GM23338 (cell line): ENCODE data around the gene LMX1B. TPM values are rescaled to one million over a fixed set of nuclear protein-coding genes. Genes with fewer than 3 reads are reported as not detected.

Source experiments
- ATAC-seq: fragments of 200-7000 bp; cut with Tn5 transposase; 3 replicates; pipeline ENCODE4 v1.9.1; 2020
- DNase-seq: peaks from one replicate; pipeline ENCODE4 v3.0.0-alpha.2; 2015; ENCODE audit warnings: low spot score
- H2AFZ ChIP-seq: fragments of 200-600 bp; sonication (generic); 2 replicates; pipeline ENCODE4 v1.8.0; 2016; ENCODE audit warnings: antibody characterized with exemption, mild to moderate bottlenecking, moderate library complexity
- H3F3A ChIP-seq: fragments of 200-600 bp; sonication (generic); replicated peaks from 2 replicates; pipeline ENCODE4 v1.8.0; 2017; ENCODE audit warnings: antibody characterized with exemption, mixed run types, low read depth
- H3K27ac ChIP-seq: fragments of 200-600 bp; sonication (generic); 2 replicates; pipeline ENCODE4 v1.6.1; 2016; ENCODE audit warnings: low read depth
- H3K27me3 ChIP-seq: fragments of 200-600 bp; sonication (generic); 2 replicates; pipeline ENCODE4 v1.8.0; 2016; ENCODE audit warnings: mild to moderate bottlenecking, mixed run types, moderate library complexity; ENCODE audit not compliant: insufficient read depth
- H3K36me3 ChIP-seq: fragments of 200-600 bp; sonication (generic); 2 replicates; pipeline ENCODE4 v1.8.0; 2016; ENCODE audit warnings: mild to moderate bottlenecking; ENCODE audit not compliant: insufficient read depth
- H3K4me1 ChIP-seq: fragments of 200-600 bp; sonication (generic); 2 replicates; pipeline ENCODE4 v1.8.0; 2016; ENCODE audit warnings: mild to moderate bottlenecking, moderate library complexity; ENCODE audit not compliant: insufficient read depth
- H3K4me2 ChIP-seq: fragments of 200-600 bp; sonication (generic); 2 replicates; pipeline ENCODE4 v1.7.1; 2017; ENCODE audit warnings: mixed run types
- H3K4me3 ChIP-seq: fragments of 200-600 bp; sonication (generic); 2 replicates; pipeline ENCODE4 v1.6.1; 2016; ENCODE audit warnings: mixed run types
- H3K79me2 ChIP-seq: fragments of 200-600 bp; sonication (generic); replicated peaks from 2 replicates; pipeline ENCODE4 v1.8.0; 2017; ENCODE audit warnings: mild to moderate bottlenecking; ENCODE audit not compliant: insufficient read depth
- H3K9me2 ChIP-seq: fragments of 200-600 bp; sonication (generic); 2 replicates; pipeline ENCODE4 v1.8.0; 2017; ENCODE audit not compliant: insufficient read depth
- H4K20me1 ChIP-seq: fragments of 200-600 bp; sonication (generic); replicated peaks from 2 replicates; pipeline ENCODE4 v1.8.0; 2017; ENCODE audit warnings: mild to moderate bottlenecking; ENCODE audit not compliant: insufficient read depth
- H3K27ac Mint-ChIP-seq: 2 replicates; pipeline ENCODE4 v1.8.0; 2020; ENCODE audit warnings: inconsistent platforms, mild to moderate bottlenecking, moderate library complexity, mixed read lengths
- H3K27me3 Mint-ChIP-seq: 3 replicates; pipeline ENCODE4 v1.8.0; 2022; ENCODE audit warnings: low read depth, mild to moderate bottlenecking, moderate library complexity, mixed read lengths, inconsistent platforms; ENCODE audit not compliant: insufficient read depth, poor library complexity
- H3K36me3 Mint-ChIP-seq: 3 replicates; pipeline ENCODE4 v1.8.0; 2021; ENCODE audit warnings: low read depth, mild to moderate bottlenecking, inconsistent platforms, moderate library complexity, mixed read lengths
- H3K4me1 Mint-ChIP-seq: 3 replicates; pipeline ENCODE4 v1.8.0; 2020; ENCODE audit warnings: mild to moderate bottlenecking, inconsistent platforms, mixed read lengths
- H3K4me3 Mint-ChIP-seq: 3 replicates; pipeline ENCODE4 v1.8.0; 2021; ENCODE audit warnings: moderate library complexity, mild to moderate bottlenecking, inconsistent platforms, mixed read lengths
- H3K9me3 Mint-ChIP-seq: 3 replicates; pipeline ENCODE4 v1.8.0; 2020; ENCODE audit warnings: moderate library complexity, mild to moderate bottlenecking, inconsistent platforms, mixed read lengths
- CREB1 ChIP-seq: fragments of 250-450 bp; sonication (Bioruptor Pico); IDR thresholded peaks from 2 replicates; pipeline ENCODE4 v1.5.0; 2020; ENCODE audit warnings: low read depth, mild to moderate bottlenecking, moderate library complexity
- EZH2 ChIP-seq: fragments of 200-600 bp; sonication (generic); IDR thresholded peaks from one replicate; pipeline ENCODE4 v1.8.0; 2017; ENCODE audit warnings: antibody characterized with exemption, mild to moderate bottlenecking, low read depth; ENCODE audit not compliant: unreplicated experiment
- EZH2phosphoT487 ChIP-seq: fragments of 200-600 bp; sonication (generic); IDR thresholded peaks from one replicate; pipeline ENCODE4 v1.8.1; 2018; ENCODE audit warnings: antibody characterized with exemption; ENCODE audit not compliant: unreplicated experiment
- JUNB ChIP-seq: IDR thresholded peaks from one replicate; pipeline ENCODE4 v1.6.1; 2016; ENCODE audit warnings: antibody characterized with exemption; ENCODE audit not compliant: unreplicated experiment
- NANOG ChIP-seq: IDR thresholded peaks from 2 replicates; pipeline ENCODE4 v1.6.1; 2016; ENCODE audit warnings: antibody characterized with exemption, borderline replicate concordance
- POLR2AphosphoS5 ChIP-seq: IDR thresholded peaks from 2 replicates; pipeline ENCODE4 v1.6.1; 2016; ENCODE audit warnings: antibody characterized with exemption, low read depth
- STAT1 ChIP-seq: IDR thresholded peaks from one replicate; pipeline ENCODE4 v1.6.1; 2016; ENCODE audit warnings: antibody characterized with exemption; ENCODE audit not compliant: unreplicated experiment
- ZNF114 ChIP-seq: fragments of 250-450 bp; sonication (Bioruptor Pico); IDR thresholded peaks from 2 replicates; pipeline ENCODE4 v1.5.0; 2020; ENCODE audit warnings: mild to moderate bottlenecking, moderate library complexity
- ZNF331 ChIP-seq: fragments of 250-450 bp; sonication (Bioruptor Pico); IDR thresholded peaks from 2 replicates; pipeline ENCODE4 v1.5.0; 2020; ENCODE audit warnings: low read depth, mild to moderate bottlenecking, moderate library complexity
- polyA plus RNA-seq: library from polyadenylated mRNA; unstranded; fragments of >200 nt; fragmentation: Nextera tagmentation; extraction: Ambion mirVana; gene quantifications from 2 replicates; pipeline ENCODE4 v1.2.1, GENCODE V29; 2016
- total RNA-seq: library from RNA; depleted of rRNA; stranded (reverse); fragments of >200 nt; shearing (Covaris generic); gene quantifications from 2 replicates; pipeline ENCODE4 v1.2.3, GENCODE V29; 2014
- TF ChIP-seq, protein P1 (sequence below): IDR thresholded peaks from 2 replicates; pipeline ENCODE4 v1.6.1; 2016; ENCODE audit warnings: antibody characterized with exemption
- TF ChIP-seq, protein P2 (sequence below): IDR thresholded peaks from one replicate; pipeline ENCODE4 v1.6.1; 2018; ENCODE audit warnings: antibody characterized with exemption; ENCODE audit not compliant: unreplicated experiment
- TF ChIP-seq, protein P3 (sequence below), 2 experiments: fragments of 200-600 bp in 1 of 2; sonication (generic) in 1 of 2; conservative IDR thresholded peaks; 2 replicates each; pipeline versions ENCODE4 v1.5.1 to v1.6.1; 2016 to 2017; ENCODE audit warnings: antibody characterized with exemption in 2 of 2, low read depth in 2 of 2, mild to moderate bottlenecking in 2 of 2, moderate library complexity in 1 of 2
- TF ChIP-seq, protein P4 (sequence below): fragments of 250-450 bp; sonication (Bioruptor Pico); IDR thresholded peaks from 2 replicates; pipeline ENCODE4 v1.5.0; 2020; ENCODE audit warnings: mild to moderate bottlenecking, moderate library complexity

Gene LMX1B
- total and polyA plus RNA-seq, 2 experiments from 2014 or later, result 0.08 to 0.21 TPM

DNA sequence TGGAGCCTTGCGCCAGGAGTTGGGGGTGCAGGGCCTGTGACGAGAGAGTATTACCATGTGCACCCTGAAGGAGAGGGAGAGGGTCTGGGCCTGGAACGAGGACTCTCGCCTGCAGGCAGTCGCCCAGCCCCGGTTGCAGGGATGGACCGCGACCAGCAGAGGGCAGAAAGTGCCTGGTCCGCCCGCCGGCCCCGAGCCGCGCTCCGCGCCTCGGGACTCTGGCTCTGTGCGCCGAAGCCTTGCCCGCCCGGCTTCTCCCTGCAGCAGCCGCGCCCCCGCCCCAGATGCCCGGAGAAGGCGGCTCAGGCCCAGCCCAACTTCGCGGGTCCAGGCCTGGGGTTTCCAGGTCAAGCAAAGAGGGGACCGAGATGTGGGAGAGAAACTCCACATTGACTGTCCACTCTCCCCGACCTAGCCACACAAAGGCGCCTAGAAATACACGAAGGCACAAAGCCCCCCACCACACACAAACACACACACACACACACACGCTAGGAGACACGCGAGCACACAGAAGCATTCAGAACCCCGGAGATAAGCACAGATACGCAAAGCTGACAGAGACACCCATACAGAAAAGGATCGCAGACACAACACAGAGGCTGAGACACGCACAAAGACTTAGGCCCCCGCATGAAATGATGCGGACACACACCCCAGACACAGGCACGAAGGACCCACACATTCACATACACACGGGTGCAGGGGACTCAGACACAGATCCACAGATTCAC lies 2.0 kb upstream of the LMX1B start:
- TF ChIP-seq, protein P1, sequence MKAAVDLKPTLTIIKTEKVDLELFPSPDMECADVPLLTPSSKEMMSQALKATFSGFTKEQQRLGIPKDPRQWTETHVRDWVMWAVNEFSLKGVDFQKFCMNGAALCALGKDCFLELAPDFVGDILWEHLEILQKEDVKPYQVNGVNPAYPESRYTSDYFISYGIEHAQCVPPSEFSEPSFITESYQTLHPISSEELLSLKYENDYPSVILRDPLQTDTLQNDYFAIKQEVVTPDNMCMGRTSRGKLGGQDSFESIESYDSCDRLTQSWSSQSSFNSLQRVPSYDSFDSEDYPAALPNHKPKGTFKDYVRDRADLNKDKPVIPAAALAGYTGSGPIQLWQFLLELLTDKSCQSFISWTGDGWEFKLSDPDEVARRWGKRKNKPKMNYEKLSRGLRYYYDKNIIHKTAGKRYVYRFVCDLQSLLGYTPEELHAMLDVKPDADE, result no peak
- TF ChIP-seq, protein P2, sequence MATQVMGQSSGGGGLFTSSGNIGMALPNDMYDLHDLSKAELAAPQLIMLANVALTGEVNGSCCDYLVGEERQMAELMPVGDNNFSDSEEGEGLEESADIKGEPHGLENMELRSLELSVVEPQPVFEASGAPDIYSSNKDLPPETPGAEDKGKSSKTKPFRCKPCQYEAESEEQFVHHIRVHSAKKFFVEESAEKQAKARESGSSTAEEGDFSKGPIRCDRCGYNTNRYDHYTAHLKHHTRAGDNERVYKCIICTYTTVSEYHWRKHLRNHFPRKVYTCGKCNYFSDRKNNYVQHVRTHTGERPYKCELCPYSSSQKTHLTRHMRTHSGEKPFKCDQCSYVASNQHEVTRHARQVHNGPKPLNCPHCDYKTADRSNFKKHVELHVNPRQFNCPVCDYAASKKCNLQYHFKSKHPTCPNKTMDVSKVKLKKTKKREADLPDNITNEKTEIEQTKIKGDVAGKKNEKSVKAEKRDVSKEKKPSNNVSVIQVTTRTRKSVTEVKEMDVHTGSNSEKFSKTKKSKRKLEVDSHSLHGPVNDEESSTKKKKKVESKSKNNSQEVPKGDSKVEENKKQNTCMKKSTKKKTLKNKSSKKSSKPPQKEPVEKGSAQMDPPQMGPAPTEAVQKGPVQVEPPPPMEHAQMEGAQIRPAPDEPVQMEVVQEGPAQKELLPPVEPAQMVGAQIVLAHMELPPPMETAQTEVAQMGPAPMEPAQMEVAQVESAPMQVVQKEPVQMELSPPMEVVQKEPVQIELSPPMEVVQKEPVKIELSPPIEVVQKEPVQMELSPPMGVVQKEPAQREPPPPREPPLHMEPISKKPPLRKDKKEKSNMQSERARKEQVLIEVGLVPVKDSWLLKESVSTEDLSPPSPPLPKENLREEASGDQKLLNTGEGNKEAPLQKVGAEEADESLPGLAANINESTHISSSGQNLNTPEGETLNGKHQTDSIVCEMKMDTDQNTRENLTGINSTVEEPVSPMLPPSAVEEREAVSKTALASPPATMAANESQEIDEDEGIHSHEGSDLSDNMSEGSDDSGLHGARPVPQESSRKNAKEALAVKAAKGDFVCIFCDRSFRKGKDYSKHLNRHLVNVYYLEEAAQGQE, result no peak
- TF ChIP-seq POLR2AphosphoS5, result no peak
- TF ChIP-seq EZH2, result peak; percentile 98
- TF ChIP-seq, protein P3, sequence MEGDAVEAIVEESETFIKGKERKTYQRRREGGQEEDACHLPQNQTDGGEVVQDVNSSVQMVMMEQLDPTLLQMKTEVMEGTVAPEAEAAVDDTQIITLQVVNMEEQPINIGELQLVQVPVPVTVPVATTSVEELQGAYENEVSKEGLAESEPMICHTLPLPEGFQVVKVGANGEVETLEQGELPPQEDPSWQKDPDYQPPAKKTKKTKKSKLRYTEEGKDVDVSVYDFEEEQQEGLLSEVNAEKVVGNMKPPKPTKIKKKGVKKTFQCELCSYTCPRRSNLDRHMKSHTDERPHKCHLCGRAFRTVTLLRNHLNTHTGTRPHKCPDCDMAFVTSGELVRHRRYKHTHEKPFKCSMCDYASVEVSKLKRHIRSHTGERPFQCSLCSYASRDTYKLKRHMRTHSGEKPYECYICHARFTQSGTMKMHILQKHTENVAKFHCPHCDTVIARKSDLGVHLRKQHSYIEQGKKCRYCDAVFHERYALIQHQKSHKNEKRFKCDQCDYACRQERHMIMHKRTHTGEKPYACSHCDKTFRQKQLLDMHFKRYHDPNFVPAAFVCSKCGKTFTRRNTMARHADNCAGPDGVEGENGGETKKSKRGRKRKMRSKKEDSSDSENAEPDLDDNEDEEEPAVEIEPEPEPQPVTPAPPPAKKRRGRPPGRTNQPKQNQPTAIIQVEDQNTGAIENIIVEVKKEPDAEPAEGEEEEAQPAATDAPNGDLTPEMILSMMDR (conservative IDR thresholded peaks at IDR 0.05; ENCODE audit: low read depth in 2 of 2), result peak; percentile 51 to 80
- TF ChIP-seq CREB1, result peak; percentile 68; the same call in 1 of the 2 replicates
- TF ChIP-seq ZNF114 (CRISPR knock-in tag), result no peak
- TF ChIP-seq STAT1, result no peak
- TF ChIP-seq JUNB, result no peak
- TF ChIP-seq ZNF331 (CRISPR knock-in tag), result no peak
- TF ChIP-seq NANOG, result no peak
- peak; percentile 92 for TF ChIP-seq EZH2phosphoT487
- TF ChIP-seq, protein P4, sequence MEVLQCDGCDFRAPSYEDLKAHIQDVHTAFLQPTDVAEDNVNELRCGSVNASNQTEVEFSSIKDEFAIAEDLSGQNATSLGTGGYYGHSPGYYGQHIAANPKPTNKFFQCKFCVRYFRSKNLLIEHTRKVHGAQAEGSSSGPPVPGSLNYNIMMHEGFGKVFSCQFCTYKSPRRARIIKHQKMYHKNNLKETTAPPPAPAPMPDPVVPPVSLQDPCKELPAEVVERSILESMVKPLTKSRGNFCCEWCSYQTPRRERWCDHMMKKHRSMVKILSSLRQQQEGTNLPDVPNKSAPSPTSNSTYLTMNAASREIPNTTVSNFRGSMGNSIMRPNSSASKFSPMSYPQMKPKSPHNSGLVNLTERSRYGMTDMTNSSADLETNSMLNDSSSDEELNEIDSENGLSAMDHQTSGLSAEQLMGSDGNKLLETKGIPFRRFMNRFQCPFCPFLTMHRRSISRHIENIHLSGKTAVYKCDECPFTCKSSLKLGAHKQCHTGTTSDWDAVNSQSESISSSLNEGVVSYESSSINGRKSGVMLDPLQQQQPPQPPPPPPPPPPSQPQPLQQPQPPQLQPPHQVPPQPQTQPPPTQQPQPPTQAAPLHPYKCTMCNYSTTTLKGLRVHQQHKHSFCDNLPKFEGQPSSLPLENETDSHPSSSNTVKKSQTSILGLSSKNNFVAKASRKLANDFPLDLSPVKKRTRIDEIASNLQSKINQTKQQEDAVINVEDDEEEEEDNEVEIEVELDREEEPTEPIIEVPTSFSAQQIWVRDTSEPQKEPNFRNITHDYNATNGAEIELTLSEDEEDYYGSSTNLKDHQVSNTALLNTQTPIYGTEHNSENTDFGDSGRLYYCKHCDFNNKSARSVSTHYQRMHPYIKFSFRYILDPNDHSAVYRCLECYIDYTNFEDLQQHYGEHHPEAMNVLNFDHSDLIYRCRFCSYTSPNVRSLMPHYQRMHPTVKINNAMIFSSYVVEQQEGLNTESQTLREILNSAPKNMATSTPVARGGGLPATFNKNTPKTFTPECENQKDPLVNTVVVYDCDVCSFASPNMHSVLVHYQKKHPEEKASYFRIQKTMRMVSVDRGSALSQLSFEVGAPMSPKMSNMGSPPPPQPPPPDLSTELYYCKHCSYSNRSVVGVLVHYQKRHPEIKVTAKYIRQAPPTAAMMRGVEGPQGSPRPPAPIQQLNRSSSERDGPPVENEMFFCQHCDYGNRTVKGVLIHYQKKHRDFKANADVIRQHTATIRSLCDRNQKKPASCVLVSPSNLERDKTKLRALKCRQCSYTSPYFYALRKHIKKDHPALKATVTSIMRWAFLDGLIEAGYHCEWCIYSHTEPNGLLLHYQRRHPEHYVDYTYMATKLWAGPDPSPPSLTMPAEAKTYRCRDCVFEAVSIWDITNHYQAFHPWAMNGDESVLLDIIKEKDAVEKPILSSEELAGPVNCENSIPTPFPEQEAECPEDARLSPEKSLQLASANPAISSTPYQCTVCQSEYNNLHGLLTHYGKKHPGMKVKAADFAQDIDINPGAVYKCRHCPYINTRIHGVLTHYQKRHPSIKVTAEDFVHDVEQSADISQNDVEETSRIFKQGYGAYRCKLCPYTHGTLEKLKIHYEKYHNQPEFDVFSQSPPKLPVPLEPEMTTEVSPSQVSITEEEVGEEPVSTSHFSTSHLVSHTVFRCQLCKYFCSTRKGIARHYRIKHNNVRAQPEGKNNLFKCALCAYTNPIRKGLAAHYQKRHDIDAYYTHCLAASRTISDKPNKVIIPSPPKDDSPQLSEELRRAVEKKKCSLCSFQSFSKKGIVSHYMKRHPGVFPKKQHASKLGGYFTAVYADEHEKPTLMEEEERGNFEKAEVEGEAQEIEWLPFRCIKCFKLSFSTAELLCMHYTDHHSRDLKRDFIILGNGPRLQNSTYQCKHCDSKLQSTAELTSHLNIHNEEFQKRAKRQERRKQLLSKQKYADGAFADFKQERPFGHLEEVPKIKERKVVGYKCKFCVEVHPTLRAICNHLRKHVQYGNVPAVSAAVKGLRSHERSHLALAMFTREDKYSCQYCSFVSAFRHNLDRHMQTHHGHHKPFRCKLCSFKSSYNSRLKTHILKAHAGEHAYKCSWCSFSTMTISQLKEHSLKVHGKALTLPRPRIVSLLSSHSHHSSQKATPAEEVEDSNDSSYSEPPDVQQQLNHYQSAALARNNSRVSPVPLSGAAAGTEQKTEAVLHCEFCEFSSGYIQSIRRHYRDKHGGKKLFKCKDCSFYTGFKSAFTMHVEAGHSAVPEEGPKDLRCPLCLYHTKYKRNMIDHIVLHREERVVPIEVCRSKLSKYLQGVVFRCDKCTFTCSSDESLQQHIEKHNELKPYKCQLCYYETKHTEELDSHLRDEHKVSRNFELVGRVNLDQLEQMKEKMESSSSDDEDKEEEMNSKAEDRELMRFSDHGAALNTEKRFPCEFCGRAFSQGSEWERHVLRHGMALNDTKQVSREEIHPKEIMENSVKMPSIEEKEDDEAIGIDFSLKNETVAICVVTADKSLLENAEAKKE, result no peak
- H3K4me3 ChIP-seq, result peak overlapping the region; percentile 58
- H3K79me2 ChIP-seq, result no peaks in the 10 kb centered on the region
- H3K27me3 ChIP-seq, result peaks cover 94% of the 10 kb centered on the region
- H4K20me1 ChIP-seq, result peaks cover 4% of the 10 kb centered on the region; the same call in 1 of the 2 replicates
- no peaks in the 10 kb centered on the region for H3K36me3 ChIP-seq
- H3K36me3 Mint-ChIP-seq, result no peaks in the 10 kb centered on the region
- peak; percentile 67 for ATAC-seq
- H2AFZ ChIP-seq, result peak overlapping the region; percentile 98
- DNase-seq, result peak; percentile 90
- peaks cover 3% of the 10 kb centered on the region; the same call in 1 of the 3 replicates for H3K9me3 Mint-ChIP-seq
- no peak overlapping the region for H3K27ac Mint-ChIP-seq
- no peaks in the 10 kb centered on the region for H3K9me2 ChIP-seq
- peaks cover 18% of the 10 kb centered on the region for H3F3A ChIP-seq
- peak overlapping the region; percentile 84 for H3K4me2 ChIP-seq
- H3K4me3 Mint-ChIP-seq, result peak overlapping the region; percentile 68
- peaks cover 89% of the 10 kb centered on the region for H3K27me3 Mint-ChIP-seq
- peaks cover 26% of the 10 kb centered on the region for H3K4me1 ChIP-seq
- no peak overlapping the region for H3K27ac ChIP-seq
- H3K4me1 Mint-ChIP-seq, result peaks cover 30% of the 10 kb centered on the region
